AG09319 (cell line): ENCODE data around the gene OR10G8.
"Not testable (repeated sequence)": the region's sequence is repeated elsewhere in the genome, so short reads cannot be mapped to it uniquely, and the experiment has no call there.

ENCODE experiments used
- DNase-seq: peaks from one replicate; pipeline ENCODE4 v3.0.0-alpha.2; 2010; ENCODE audit warnings: low read depth; ENCODE audit errors: extremely low read depth
- CTCF ChIP-seq: IDR thresholded peaks from 2 replicates; pipeline ENCODE4 v1.5.1; 2011; ENCODE audit warnings: low read depth, mild to moderate bottlenecking, inconsistent platforms, low read length, moderate library complexity

The OR10G8 gene

GRCh38 chr11:124026498-124026897 is at the start of gene OR10G8:
Gene OR10G8, plus strand, starts transcription at chr11:124026798. Its CDS starts 2,825 bp downstream, at chr11:124029623.
- no peak for DNase-seq
- no peak for TF ChIP-seq CTCF

- no peak for TF ChIP-seq CTCF
- no peak for DNase-seq
These were observed 48.8 kb upstream of the OR10G8 start, which contains the start of gene OR10S1 for GRCh38 chr11:123977731-123978347. Gene OR10S1, minus strand, starts transcription at chr11:123977781. Its CDS starts 117 bp downstream, at chr11:123977664.

GRCh38 chr11:123979311-123979710 is 47.3 kb upstream of the OR10G8 start:
- DNase-seq: no peak
- TF ChIP-seq CTCF: no peak

GRCh38 chr11:123995119-123995518 is 31.5 kb upstream of the OR10G8 start, which contains the start of gene OR10G6:
Gene OR10G6, minus strand, starts transcription at chr11:123995161. Its CDS starts 0 bp downstream, at chr11:123995161.
- no peak for DNase-seq
- TF ChIP-seq CTCF: no peak

GRCh38 chr11:124012697-124013096 is 13.9 kb upstream of the OR10G8 start, which contains the start of gene OR10G4:
Gene OR10G4, plus strand, starts transcription at chr11:124012997. Its CDS starts 2,578 bp downstream, at chr11:124015575.
- no peak for DNase-seq
- TF ChIP-seq CTCF: no peak

- DNase-seq: not testable (repeated sequence)
These were observed 10.8 kb upstream of the OR10G8 start for GRCh38 chr11:124015837-124016236.

GRCh38 chr11:124036666-124037065 is 10.1 kb downstream of the OR10G8 start:
- TF ChIP-seq CTCF: no peak
- DNase-seq: no peak

- no peak for DNase-seq
- TF ChIP-seq CTCF: no peak
These were observed 13.0 kb downstream of the OR10G8 start for GRCh38 chr11:124039557-124039956.
